GM10248 (cell line): Measurements from ENCODE around the gene ABCB1.

Experiments used
- CTCF ChIA-PET: fragments of 300-600 bp; sonication (Branson Sonifier 250); formaldehyde crosslinking; extraction: SDS; loops from one replicate; lab custom pipeline; 2021; ENCODE audit warnings: antibody characterized with exemption; lab: Yijun Ruan, JAX
- POLR2A ChIA-PET: fragments of 350-650 bp; sonication (Branson Sonifier 250); formaldehyde crosslinking; extraction: SDS; loops from one replicate; lab custom pipeline; 2020; ENCODE audit warnings: antibody characterized with exemption; lab: Yijun Ruan, JAX
- DNase-seq: peaks from one replicate; pipeline ENCODE4 v3.0.0; 2012; ENCODE audit errors: extremely low spot score
- CTCF ChIP-seq: IDR thresholded peaks from 2 replicates; pipeline ENCODE4 v1.5.1; 2012; ENCODE audit warnings: mild to moderate bottlenecking, low read depth; ENCODE audit errors: extremely low read depth, missing control alignments, control extremely low read depth

ABCB1 gene

GRCh38 chr7:87517136-87517815 lies 83.4 kb downstream of the ABCB1 start:
- CTCF ChIA-PET: interaction anchor here (1.0 to 4.0 kb wide), 2 partner anchors 11 to 83 kb away, joined by 3 to 17 read pairs; no protein-coding TSS in a partner anchor
- TF ChIP-seq CTCF: no peak
- POLR2A ChIA-PET: no interaction called here
- DNase-seq: no peak

DNA sequence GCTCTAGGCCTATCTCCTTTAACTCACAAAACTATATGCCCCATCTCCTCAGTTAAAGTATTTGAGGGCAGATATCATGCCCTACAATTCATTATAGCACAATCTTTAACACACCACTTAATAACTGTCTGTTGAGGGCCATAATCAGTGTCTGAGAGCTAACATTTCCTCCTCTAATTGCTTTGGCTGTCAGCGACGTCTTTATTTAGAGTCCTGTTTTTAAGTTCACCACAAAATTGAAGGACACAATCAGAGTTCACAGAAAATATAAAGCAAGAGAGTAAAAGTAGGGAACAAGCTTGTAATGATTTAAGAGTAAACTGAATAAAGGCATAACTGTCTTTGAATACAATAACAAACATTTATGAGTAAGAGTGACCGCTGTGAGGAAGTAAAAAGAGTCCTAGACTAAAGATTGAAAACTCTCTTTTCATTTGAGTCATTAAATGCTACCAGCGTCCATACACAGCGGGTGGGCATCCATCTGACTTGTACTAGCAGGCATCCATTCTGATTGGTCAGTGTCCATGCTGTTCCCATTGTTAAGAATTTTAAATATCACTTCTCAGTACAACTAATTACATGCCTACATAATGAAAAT lies 86.8 kb downstream of the ABCB1 start:
- CTCF ChIA-PET: interaction anchor here (1.3 to 4.0 kb wide), 2 partner anchors 8 to 19 kb away, joined by 3 to 17 read pairs; no protein-coding TSS in a partner anchor
- no peak for TF ChIP-seq CTCF
- no peak for DNase-seq
- POLR2A ChIA-PET: no interaction called here

- no peak for TF ChIP-seq CTCF
- POLR2A ChIA-PET: no interaction called here
- CTCF ChIA-PET: interaction anchor here (1.3 to 4.0 kb wide), 2 partner anchors 7 to 18 kb away, joined by 3 to 17 read pairs; no protein-coding TSS in a partner anchor
- no peak for DNase-seq
Measured at GRCh38 chr7:87512906-87513305, 87.8 kb downstream of the ABCB1 start.

DNA sequence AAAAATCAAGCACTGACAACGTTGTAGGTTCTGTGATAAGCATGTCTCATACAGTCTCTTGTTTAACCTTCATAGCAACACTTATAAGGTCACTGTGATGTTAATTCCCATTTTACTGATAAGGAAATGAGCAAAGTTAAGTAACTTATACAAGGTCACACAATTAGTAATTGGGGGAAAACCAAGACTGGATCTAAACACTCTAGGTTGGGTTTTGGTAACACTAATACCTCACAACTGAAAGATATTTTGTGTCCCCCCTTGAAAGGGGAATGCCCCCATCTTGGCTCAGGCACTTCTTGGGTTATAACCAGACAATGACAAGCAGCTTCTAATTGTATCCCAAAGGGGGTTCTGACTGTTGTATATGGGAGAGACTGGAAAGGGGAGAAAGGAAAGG lies 89.2 kb downstream of the ABCB1 start:
- no peak for DNase-seq
- no peak for TF ChIP-seq CTCF
- POLR2A ChIA-PET: interaction anchor here (0.7 kb wide), 1 partner anchor 194 kb away, joined by 4 read pairs; no protein-coding TSS in a partner anchor
- CTCF ChIA-PET: interaction anchor here (1.0 kb wide), 1 partner anchor 89 kb away, joined by 3 read pairs; the partner anchor contains the start of gene ABCB1

DNA sequence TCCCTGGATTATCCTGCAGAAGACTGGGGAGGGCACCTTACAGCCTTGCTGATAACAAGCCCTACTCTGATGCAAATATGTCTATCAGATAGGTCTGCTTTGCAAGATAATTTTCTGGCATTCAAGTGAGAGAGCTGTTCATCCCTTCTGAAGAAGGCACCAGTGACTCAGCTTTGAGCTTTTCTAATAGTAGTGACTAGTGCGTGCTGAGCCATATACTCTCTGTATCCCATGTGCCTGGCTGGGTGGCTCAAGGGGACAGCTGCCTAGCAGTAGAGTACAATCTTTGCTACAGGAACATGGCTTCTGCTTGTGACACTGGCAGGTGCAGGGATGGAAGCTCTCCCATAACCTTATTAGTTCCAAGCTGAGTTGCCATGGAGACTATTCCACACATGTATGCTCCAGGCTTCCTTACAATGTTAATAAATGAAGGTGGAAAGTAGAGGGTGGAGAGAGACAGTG lies 90.2 kb downstream of the ABCB1 start:
- DNase-seq: no peak
- POLR2A ChIA-PET: no interaction called here
- CTCF ChIA-PET: interaction anchor here (0.9 to 1.0 kb wide), 2 partner anchors 16 to 19 kb away, joined by 3 read pairs; no protein-coding TSS in a partner anchor
- TF ChIP-seq CTCF: no peak

GRCh38 chr7:87507446-87507845 lies 93.2 kb downstream of the ABCB1 start:
- no peak for DNase-seq
- ChIA-PET POLR2A (no interaction called here), CTCF (interaction anchor here (1.0 to 3.1 kb wide), 5 partner anchors 8 to 604 kb away, joined by 4 to 17 read pairs (median 7); no protein-coding TSS in a partner anchor)
- TF ChIP-seq CTCF: no peak
